ENCODE data around the gene H1-8.

DNA sequence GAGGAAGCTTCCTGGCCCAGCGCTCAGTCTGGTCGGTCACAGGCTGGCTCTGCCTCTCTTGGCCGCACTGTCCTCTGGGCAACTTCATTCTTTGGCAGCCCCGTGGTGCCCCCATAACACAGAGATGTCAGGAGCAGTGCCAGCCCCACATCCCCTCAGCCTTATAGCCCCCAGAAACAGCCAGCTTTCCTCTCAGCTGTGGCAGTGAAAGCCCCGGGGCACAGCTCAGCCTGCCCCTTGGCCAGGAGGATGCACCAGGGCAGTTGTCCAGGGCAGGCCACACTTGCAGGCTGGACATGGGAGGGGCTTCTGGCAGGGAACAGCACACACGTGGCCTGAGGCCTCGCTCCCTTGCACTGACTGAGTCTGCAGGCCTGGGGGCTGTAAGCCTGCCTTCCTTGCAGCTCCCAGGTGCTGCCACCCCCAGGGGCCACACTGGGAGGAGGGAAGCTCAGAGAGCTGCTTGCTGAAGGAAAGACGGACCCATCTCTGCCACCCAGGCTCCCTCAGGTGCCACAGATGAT, 24.9 kb upstream of the H1-8 start:
- TF ChIP-seq, protein P1, sequence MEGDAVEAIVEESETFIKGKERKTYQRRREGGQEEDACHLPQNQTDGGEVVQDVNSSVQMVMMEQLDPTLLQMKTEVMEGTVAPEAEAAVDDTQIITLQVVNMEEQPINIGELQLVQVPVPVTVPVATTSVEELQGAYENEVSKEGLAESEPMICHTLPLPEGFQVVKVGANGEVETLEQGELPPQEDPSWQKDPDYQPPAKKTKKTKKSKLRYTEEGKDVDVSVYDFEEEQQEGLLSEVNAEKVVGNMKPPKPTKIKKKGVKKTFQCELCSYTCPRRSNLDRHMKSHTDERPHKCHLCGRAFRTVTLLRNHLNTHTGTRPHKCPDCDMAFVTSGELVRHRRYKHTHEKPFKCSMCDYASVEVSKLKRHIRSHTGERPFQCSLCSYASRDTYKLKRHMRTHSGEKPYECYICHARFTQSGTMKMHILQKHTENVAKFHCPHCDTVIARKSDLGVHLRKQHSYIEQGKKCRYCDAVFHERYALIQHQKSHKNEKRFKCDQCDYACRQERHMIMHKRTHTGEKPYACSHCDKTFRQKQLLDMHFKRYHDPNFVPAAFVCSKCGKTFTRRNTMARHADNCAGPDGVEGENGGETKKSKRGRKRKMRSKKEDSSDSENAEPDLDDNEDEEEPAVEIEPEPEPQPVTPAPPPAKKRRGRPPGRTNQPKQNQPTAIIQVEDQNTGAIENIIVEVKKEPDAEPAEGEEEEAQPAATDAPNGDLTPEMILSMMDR (IDR thresholded peaks at IDR 0.05 in 4 of 5, conservative IDR thresholded peaks at IDR 0.05 in 1 of 5): no peak
- TF ChIP-seq POLR2A (IDR thresholded peaks at IDR 0.05): no peak

All from gastrocnemius medialis (tissue), 4 donors.